GM12891 (cell line): Measurements from ENCODE around the gene ZNF407.

Experiments
- POLR2A ChIP-seq: IDR thresholded peaks from 2 replicates; pipeline ENCODE4 v1.6.1; 2011; ENCODE audit warnings: low read depth, low read length, control low read depth
- POLR2AphosphoS5 ChIP-seq: IDR thresholded peaks from 2 replicates; pipeline ENCODE4 v1.6.1; 2011; ENCODE audit warnings: low read depth, low read length, control low read depth
- POU2F2 ChIP-seq: IDR thresholded peaks from 2 replicates; pipeline ENCODE4 v1.6.1; 2011; ENCODE audit warnings: low read depth, mild to moderate bottlenecking, control low read depth, low read length, moderate library complexity
- SPI1 ChIP-seq: IDR thresholded peaks from 2 replicates; pipeline ENCODE4 v1.6.1; 2011; ENCODE audit warnings: low read depth, low read length, control low read depth
- TAF1 ChIP-seq: IDR thresholded peaks from 2 replicates; pipeline ENCODE4 v1.6.1; 2011; ENCODE audit warnings: low read depth, low read length, control low read depth

DNA sequence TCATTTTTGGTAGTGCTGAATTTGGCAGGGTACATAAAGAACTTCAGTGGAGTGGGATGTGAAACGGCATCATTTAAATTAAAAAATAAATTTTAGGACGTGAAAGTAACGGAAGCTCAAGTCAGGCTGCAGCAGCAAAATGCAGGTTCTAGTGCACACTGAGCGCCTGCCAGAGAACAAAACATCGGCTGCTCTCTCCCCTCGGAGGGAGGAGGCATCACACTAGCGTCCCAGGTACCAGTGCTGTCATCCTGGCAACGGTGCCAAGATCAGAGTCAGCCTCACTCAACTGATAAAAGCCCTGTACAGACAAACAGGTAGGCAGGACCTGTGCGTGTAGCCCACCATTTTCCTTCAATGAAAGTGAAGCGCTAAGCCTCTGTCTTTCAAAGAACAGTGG, 349.7 kb downstream of the ZNF407 start:
- TF ChIP-seq TAF1 (no peak), POLR2A (no peak), POLR2AphosphoS5 (no peak), POU2F2 (no peak), SPI1 (no peak)
